ENCODE measurements around the gene GDF11.

- TF ChIP-seq, protein P1, sequence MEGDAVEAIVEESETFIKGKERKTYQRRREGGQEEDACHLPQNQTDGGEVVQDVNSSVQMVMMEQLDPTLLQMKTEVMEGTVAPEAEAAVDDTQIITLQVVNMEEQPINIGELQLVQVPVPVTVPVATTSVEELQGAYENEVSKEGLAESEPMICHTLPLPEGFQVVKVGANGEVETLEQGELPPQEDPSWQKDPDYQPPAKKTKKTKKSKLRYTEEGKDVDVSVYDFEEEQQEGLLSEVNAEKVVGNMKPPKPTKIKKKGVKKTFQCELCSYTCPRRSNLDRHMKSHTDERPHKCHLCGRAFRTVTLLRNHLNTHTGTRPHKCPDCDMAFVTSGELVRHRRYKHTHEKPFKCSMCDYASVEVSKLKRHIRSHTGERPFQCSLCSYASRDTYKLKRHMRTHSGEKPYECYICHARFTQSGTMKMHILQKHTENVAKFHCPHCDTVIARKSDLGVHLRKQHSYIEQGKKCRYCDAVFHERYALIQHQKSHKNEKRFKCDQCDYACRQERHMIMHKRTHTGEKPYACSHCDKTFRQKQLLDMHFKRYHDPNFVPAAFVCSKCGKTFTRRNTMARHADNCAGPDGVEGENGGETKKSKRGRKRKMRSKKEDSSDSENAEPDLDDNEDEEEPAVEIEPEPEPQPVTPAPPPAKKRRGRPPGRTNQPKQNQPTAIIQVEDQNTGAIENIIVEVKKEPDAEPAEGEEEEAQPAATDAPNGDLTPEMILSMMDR (conservative IDR thresholded peaks at IDR 0.05) = no peak
- no peak for TF ChIP-seq EZH2 (IDR thresholded peaks at IDR 0.05; ENCODE audit: low read depth)
Measured at GRCh38 chr12:55722948-55723347, 20.0 kb upstream of the GDF11 start.

Measured in PC-9 (cell line).